K562 (cell line): ENCODE data around the gene GLTPD2. TPM values are rescaled to one million over a fixed set of nuclear protein-coding genes. Genes with fewer than 3 reads are reported as not detected.

Source experiments
- ATAC-seq: fragments of 200-7000 bp; cut with Tn5 transposase; 3 replicates; pipeline ENCODE4 v1.9.1; 2020; ENCODE audit warnings: moderate library complexity
- BruUV-seq: library from RNA; stranded (reverse); fragments of 400-500 nt; replicated peaks from 2 replicates; lab custom pipeline; 2021; lab: Mats Ljungman, UMichigan
- CTCF ChIA-PET: fragments of 300-600 bp; formaldehyde crosslinking; extraction: SDS; loops from one replicate; lab custom pipeline; 2021; ENCODE audit warnings: low intra/inter-chr PET ratio; lab: Yijun Ruan, JAX
- POLR2A ChIA-PET: fragments of 300-600, 350-650 bp; sonication (Branson Sonifier 250); formaldehyde crosslinking; extraction: SDS; loops from one replicate; lab custom pipeline; 2021; ENCODE audit warnings: antibody characterized with exemption, inconsistent platforms; lab: Yijun Ruan, JAX
- DNase-seq, 4 experiments: peaks; one replicate each; pipeline versions ENCODE4 v3.0.0 to v3.0.0-alpha.2; 2011 to 2018; ENCODE audit warnings: low spot score in 3 of 4, mixed read lengths in 3 of 4; ENCODE audit errors: extremely low read depth in 1 of 4
- FAIRE-seq: peaks from 2 replicates; lab custom pipeline; 2011; peaks lifted over from hg19 to GRCh38; lab: Jason Lieb, UNC
- H2AFZ ChIP-seq: 2 replicates; pipeline ENCODE4 v1.6.0; 2011; ENCODE audit warnings: low read depth, low read length, control low read depth, inconsistent platforms
- H3K27ac ChIP-seq: fragments of 200-600 bp; 3 replicates; pipeline ENCODE4 v1.8.0; 2011; ENCODE audit warnings: low read depth, mild to moderate bottlenecking, control low read depth, inconsistent platforms, low read length, moderate library complexity, mixed read lengths; ENCODE audit errors: extremely low read depth
- H3K27me3 ChIP-seq, 2 experiments: fragments of 300-600 bp in 1 of 2; 2 replicates in 1 of 2; 3 replicates in 1 of 2; pipeline versions ENCODE4 v1.6.0 to v1.8.0; 2011; ENCODE audit warnings: inconsistent platforms in 2 of 2, low read length in 2 of 2, mild to moderate bottlenecking in 1 of 2, mixed read lengths in 1 of 2, moderate library complexity in 1 of 2; ENCODE audit not compliant: control insufficient read depth in 2 of 2, insufficient read depth in 2 of 2
- H3K36me3 ChIP-seq: fragments of 300-600 bp; 3 replicates; pipeline ENCODE4 v1.8.0; 2011; ENCODE audit warnings: mild to moderate bottlenecking, low read length, inconsistent platforms; ENCODE audit not compliant: control insufficient read depth, insufficient read depth
- H3K4me1 ChIP-seq, 2 experiments: fragments of 200-600 bp in 1 of 2; replicated peaks in 1 of 2; 2 replicates in 1 of 2; 3 replicates in 1 of 2; pipeline versions ENCODE4 v1.5.1 to v1.8.0; 2011; ENCODE audit warnings: inconsistent platforms in 2 of 2, low read length in 2 of 2, mild to moderate bottlenecking in 1 of 2, mixed read lengths in 1 of 2, moderate library complexity in 1 of 2; ENCODE audit not compliant: control insufficient read depth in 2 of 2, insufficient read depth in 2 of 2
- H3K4me2 ChIP-seq: 2 replicates; pipeline ENCODE4 v1.6.1; 2011; ENCODE audit warnings: low read length, control low read depth, inconsistent platforms, mixed read lengths; ENCODE audit not compliant: insufficient read depth
- H3K4me3 ChIP-seq: fragments of 200-600 bp; sonication (generic), shearing (Covaris generic); 2 replicates; pipeline ENCODE4 v1.5.1; 2016; ENCODE audit warnings: control low read depth, inconsistent platforms
- H3K79me2 ChIP-seq: fragments of 200-600 bp; 3 replicates; pipeline ENCODE4 v1.8.0; 2011; ENCODE audit warnings: low read length, inconsistent platforms; ENCODE audit not compliant: control insufficient read depth, insufficient read depth
- H3K9ac ChIP-seq, 2 experiments: 2 replicates each; pipeline versions ENCODE4 v1.6.0 to v1.6.1; 2011; ENCODE audit warnings: low read depth in 2 of 2, low read length in 2 of 2, control low read depth in 1 of 2, inconsistent platforms in 1 of 2, mild to moderate bottlenecking in 1 of 2, mixed read lengths in 1 of 2; ENCODE audit not compliant: insufficient read depth in 1 of 2
- H3K9me1 ChIP-seq: one replicate; pipeline ENCODE4 v1.6.0; 2011; ENCODE audit warnings: inconsistent platforms, mild to moderate bottlenecking, low read length, moderate library complexity; ENCODE audit not compliant: control insufficient read depth, insufficient read depth
- H3K9me3 ChIP-seq: replicated peaks from 2 replicates; pipeline ENCODE4 v1.5.1; 2011; ENCODE audit warnings: low read depth, low read length, inconsistent platforms; ENCODE audit not compliant: control insufficient read depth, insufficient read depth
- H4K20me1 ChIP-seq: replicated peaks from 2 replicates; pipeline ENCODE4 v1.6.1; 2011; ENCODE audit warnings: low read length, inconsistent platforms, mixed read lengths; ENCODE audit not compliant: control insufficient read depth, insufficient read depth
- CEBPZ ChIP-seq: fragments of 150-350 bp; IDR thresholded peaks from 2 replicates; pipeline ENCODE4 v1.6.1; 2014; ENCODE audit warnings: low read depth, mild to moderate bottlenecking, low read length, borderline replicate concordance
- CREB1 ChIP-seq, 2 experiments: sonication (generic) in 1 of 2; formaldehyde crosslinking in 1 of 2; IDR thresholded peaks; 2 replicates each; pipeline versions ENCODE4 v1.6.1 to v1.8.0; 2012 to 2022; ENCODE audit warnings: inconsistent platforms in 1 of 2, mild to moderate bottlenecking in 1 of 2, missing genetic modification reagents in 1 of 2, moderate library complexity in 1 of 2
- GTF2A2 ChIP-seq: IDR thresholded peaks from 2 replicates; pipeline ENCODE4 v1.6.1; 2016; ENCODE audit warnings: mild to moderate bottlenecking, missing genetic modification characterization, missing compliant biosample characterization
- HLTF ChIP-seq: fragments of 450-650 bp; IDR thresholded peaks from 2 replicates; pipeline ENCODE4 v1.6.1; 2016
- NKRF ChIP-seq: fragments of 450-650 bp; IDR thresholded peaks from 2 replicates; pipeline ENCODE4 v1.6.1; 2016; ENCODE audit warnings: borderline replicate concordance
- PML ChIP-seq: IDR thresholded peaks from 2 replicates; pipeline ENCODE4 v1.6.1; 2012; ENCODE audit warnings: low read length, inconsistent platforms
- RCOR1 ChIP-seq, 2 experiments: IDR thresholded peaks; 2 replicates each; pipeline ENCODE4 v1.6.1; 2012; ENCODE audit warnings: low read depth in 2 of 2, low read length in 2 of 2, borderline replicate concordance in 1 of 2, improper control_type of control experiment in 1 of 2
- RFX1 ChIP-seq: fragments of 450-650 bp; IDR thresholded peaks from 2 replicates; pipeline ENCODE4 v1.6.1; 2016; ENCODE audit warnings: mild to moderate bottlenecking, moderate library complexity
- SIN3B ChIP-seq: fragments of 450-650 bp; IDR thresholded peaks from 2 replicates; pipeline ENCODE4 v1.6.1; 2017; ENCODE audit warnings: low read depth, mild to moderate bottlenecking, moderate library complexity
- ZNF408 ChIP-seq: fragments of 250-450 bp; sonication (Bioruptor Pico); IDR thresholded peaks from 2 replicates; pipeline ENCODE4 v1.4.0; 2020; ENCODE audit warnings: low read depth, mild to moderate bottlenecking, moderate library complexity
- ZNF57 ChIP-seq: fragments of 450-650 bp; formaldehyde crosslinking; IDR thresholded peaks from 2 replicates; pipeline ENCODE4 v1.4.0; 2020; ENCODE audit warnings: mild to moderate bottlenecking, moderate library complexity
- ZNF696 ChIP-seq: fragments of 250-450 bp; sonication (Bioruptor Pico); conservative IDR thresholded peaks from 2 replicates; pipeline ENCODE4 v1.4.0; 2020; ENCODE audit warnings: mild to moderate bottlenecking, moderate library complexity
- ZNF766 ChIP-seq: fragments of 200-800 bp; sonication (Bioruptor generic); conservative IDR thresholded peaks from 2 replicates; pipeline ENCODE4 v1.6.1; 2016; ENCODE audit warnings: missing genetic modification characterization, missing compliant biosample characterization
- ZNF77 ChIP-seq: fragments of 250-450 bp; sonication (Bioruptor Pico); IDR thresholded peaks from 2 replicates; pipeline ENCODE4 v1.5.0; 2020
- ZSCAN32 ChIP-seq: fragments of 450-650 bp; formaldehyde crosslinking; IDR thresholded peaks from 2 replicates; pipeline ENCODE4 v1.4.0; 2020; ENCODE audit warnings: mild to moderate bottlenecking, moderate library complexity
- WGBS: fragments of 100-300 bp; shearing (Covaris generic); methylation state at CpG from one replicate; pipeline ENCODE4 v1.1.6; 2016; ENCODE audit warnings: low coverage, mixed read lengths; ENCODE audit not compliant: insufficient coverage; ENCODE audit errors: missing lambda C conversion rate; 5-methylcytosine and 5-hydroxymethylcytosine counted together
- in situ Hi-C: fragments of 300-500 bp; cut with MboI; formaldehyde crosslinking; loops from 4 replicates; pipeline ENCODE4 v1.15.0; 2018; ENCODE audit warnings: inconsistent platforms, mixed read lengths
- intact Hi-C: fragments of 100-400 bp; cut with micrococcal nuclease; formaldehyde crosslinking; loops from 2 replicates; pipeline ENCODE4 v1.14.2; 2022
- polyA plus RNA-seq, 8 experiments: library from polyadenylated mRNA; depleted of rRNA in 4 of 8; stranded (reverse) in 5 of 8; unstranded in 3 of 8; fragments of >200 nt; fragmentation: Nextera tagmentation in 2 of 8; fragmentation: Illumina TruSeq in 1 of 8; extraction: Ambion mirVana in 2 of 8; extraction: Trizol in 1 of 8; gene quantifications; 2 replicates each; pipeline versions ENCODE4 v1.2.1 to v1.2.3, GENCODE V29; 2011 to 2014; ENCODE audit warnings: inconsistent platforms in 1 of 8, missing spikeins in 1 of 8
- total RNA-seq, 7 experiments: library from RNA; depleted of rRNA in 6 of 7; stranded (reverse); fragments of >200 nt in 6 of 7; fragmentation: Illumina TruSeq in 2 of 7; extraction: Trizol in 2 of 7; gene quantifications; 2 replicates each; pipeline versions ENCODE4 v1.2.1 to v1.2.3, GENCODE V29; 2011 to 2021; ENCODE audit warnings: low replicate concordance in 1 of 7

GLTPD2 gene
- total and polyA plus RNA-seq, 9 of the 15 experiments (the other 6 are each of a cell fraction or from before 2014, with no cell fraction given) = not detected

- ChIA-PET POLR2A (interaction anchor here (0.7 to 1.2 kb wide), 2 partner anchors 11 to 881 kb away, joined by 3 read pairs; no protein-coding TSS in a partner anchor), CTCF (no interaction called here)
- 0 out of 2 replicates have a peak overlapping the region, but pooled peaks have one; percentile 23 for H2AFZ ChIP-seq
- in situ Hi-C loops (no loop called here), intact Hi-C loops (loop anchor here (1.0 kb wide), 1 partner anchor 38 kb away; the partner anchor contains the start of gene PSMB6)
- H3K27me3 ChIP-seq = no peaks in the 10 kb centered on the region
- H3K9ac ChIP-seq = peak overlapping the region; percentile 77 to 93
- H3K79me2 ChIP-seq = peaks cover 55% of the 10 kb centered on the region
- H4K20me1 ChIP-seq = no peaks in the 10 kb centered on the region
- peak in 1 of 4 experiments; percentile 50 for DNase-seq
- BruUV-seq = TSS peak; percentile 47
- peaks cover 14% of the 10 kb centered on the region; the same call in 2 of the 3 replicates for H3K36me3 ChIP-seq
- H3K27ac ChIP-seq = peak overlapping the region; percentile 71
- H3K4me1 ChIP-seq = peaks cover 30 to 38% of the 10 kb centered on the region in 2 experiments; a peak in 4 of 5 replicates
- 0% methylated on average over 12 of the region's 15 CpGs for WGBS
- H3K4me2 ChIP-seq = peak overlapping the region; percentile 94
- no peak for FAIRE-seq
- ATAC-seq = peak; percentile 11
- H3K9me1 ChIP-seq = no peaks in the 10 kb centered on the region
- no peaks in the 10 kb centered on the region for H3K9me3 ChIP-seq
- peak overlapping the region; percentile 81 for H3K4me3 ChIP-seq
- TF ChIP-seq ZNF696 (CRISPR knock-in tag) = no peak
- TF ChIP-seq RCOR1 (IDR thresholded peaks at IDR 0.05; ENCODE audit: borderline replicate concordance in 1 of 2, low read depth in 2 of 2, low read length in 2 of 2) = no peak
- no peak for TF ChIP-seq CEBPZ
- TF ChIP-seq NKRF = peak; percentile 39; the same call in 1 of the 2 replicates
- TF ChIP-seq CREB1 (IDR thresholded peaks at IDR 0.05) = no peak
- no peak for TF ChIP-seq CREB1 (CRISPR knock-in tag; IDR thresholded peaks at IDR 0.05)
- TF ChIP-seq ZNF77 (CRISPR knock-in tag) = no peak
- no peak for TF ChIP-seq ZNF408 (CRISPR knock-in tag)
- TF ChIP-seq SIN3B = no peak
- 0 out of 2 replicates have a peak, but pooled peaks have one; percentile 70 for TF ChIP-seq HLTF
- no peak for TF ChIP-seq RFX1
- TF ChIP-seq ZSCAN32 (CRISPR knock-in tag) = no peak
- no peak for TF ChIP-seq ZNF766 (CRISPR knock-in tag)
- no peak for TF ChIP-seq GTF2A2 (tag)
- no peak for TF ChIP-seq ZNF57 (CRISPR knock-in tag)
- TF ChIP-seq PML = no peak
Observed at GRCh38 chr17:4833941-4834680, 45.3 kb downstream of the GLTPD2 start.
